CD1c-positive myeloid dendritic cell (primary cell): ENCODE measurements around the gene PRDM2.
"Not testable (repeated sequence)": the region's sequence is repeated elsewhere in the genome, so short reads cannot be mapped to it uniquely, and the experiment has no call there.

Experiments
- DNase-seq: peaks from one replicate; pipeline ENCODE4 v3.0.0-alpha.2; 2016; ENCODE audit errors: extremely low spot score

Gene PRDM2, protein sequence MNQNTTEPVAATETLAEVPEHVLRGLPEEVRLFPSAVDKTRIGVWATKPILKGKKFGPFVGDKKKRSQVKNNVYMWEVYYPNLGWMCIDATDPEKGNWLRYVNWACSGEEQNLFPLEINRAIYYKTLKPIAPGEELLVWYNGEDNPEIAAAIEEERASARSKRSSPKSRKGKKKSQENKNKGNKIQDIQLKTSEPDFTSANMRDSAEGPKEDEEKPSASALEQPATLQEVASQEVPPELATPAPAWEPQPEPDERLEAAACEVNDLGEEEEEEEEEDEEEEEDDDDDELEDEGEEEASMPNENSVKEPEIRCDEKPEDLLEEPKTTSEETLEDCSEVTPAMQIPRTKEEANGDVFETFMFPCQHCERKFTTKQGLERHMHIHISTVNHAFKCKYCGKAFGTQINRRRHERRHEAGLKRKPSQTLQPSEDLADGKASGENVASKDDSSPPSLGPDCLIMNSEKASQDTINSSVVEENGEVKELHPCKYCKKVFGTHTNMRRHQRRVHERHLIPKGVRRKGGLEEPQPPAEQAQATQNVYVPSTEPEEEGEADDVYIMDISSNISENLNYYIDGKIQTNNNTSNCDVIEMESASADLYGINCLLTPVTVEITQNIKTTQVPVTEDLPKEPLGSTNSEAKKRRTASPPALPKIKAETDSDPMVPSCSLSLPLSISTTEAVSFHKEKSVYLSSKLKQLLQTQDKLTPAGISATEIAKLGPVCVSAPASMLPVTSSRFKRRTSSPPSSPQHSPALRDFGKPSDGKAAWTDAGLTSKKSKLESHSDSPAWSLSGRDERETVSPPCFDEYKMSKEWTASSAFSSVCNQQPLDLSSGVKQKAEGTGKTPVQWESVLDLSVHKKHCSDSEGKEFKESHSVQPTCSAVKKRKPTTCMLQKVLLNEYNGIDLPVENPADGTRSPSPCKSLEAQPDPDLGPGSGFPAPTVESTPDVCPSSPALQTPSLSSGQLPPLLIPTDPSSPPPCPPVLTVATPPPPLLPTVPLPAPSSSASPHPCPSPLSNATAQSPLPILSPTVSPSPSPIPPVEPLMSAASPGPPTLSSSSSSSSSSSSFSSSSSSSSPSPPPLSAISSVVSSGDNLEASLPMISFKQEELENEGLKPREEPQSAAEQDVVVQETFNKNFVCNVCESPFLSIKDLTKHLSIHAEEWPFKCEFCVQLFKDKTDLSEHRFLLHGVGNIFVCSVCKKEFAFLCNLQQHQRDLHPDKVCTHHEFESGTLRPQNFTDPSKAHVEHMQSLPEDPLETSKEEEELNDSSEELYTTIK (N-terminal part only)

DNA sequence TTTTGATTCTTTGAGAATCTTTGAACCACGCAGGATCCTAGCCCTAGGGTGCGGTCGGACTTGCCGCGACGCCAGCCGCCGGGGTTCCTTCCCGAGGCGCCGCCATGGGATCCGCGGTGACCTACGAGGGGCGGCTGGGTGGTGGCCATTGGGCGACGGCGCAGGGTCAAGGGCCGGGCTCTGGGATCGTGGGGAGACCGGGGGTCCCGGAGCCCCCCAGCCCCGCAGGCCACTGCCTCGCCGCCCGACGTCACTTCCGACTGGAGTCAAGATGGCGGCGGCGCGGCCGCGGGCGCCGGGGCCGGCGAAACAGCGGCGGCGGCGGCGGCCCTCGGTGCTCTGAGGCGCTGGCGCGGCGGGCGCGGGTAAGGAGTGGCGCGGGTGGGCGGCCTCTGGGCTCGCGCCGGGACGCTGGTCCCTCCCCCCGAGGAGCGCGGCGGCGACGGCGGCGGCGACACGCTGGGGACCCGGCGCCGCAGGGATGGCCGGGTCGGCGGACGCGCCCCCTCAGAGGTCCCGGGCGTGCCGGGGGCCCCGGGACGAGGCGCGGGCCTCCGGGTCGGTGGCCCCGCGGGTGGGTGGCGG lies at the start of gene PRDM2:
PRDM2 (plus strand) TSS at position 253 of the 585 bp plus-strand sequence. CDS start 15,418 bp downstream, outside the sequence.
- DNase-seq = peak; percentile 77

DNA sequence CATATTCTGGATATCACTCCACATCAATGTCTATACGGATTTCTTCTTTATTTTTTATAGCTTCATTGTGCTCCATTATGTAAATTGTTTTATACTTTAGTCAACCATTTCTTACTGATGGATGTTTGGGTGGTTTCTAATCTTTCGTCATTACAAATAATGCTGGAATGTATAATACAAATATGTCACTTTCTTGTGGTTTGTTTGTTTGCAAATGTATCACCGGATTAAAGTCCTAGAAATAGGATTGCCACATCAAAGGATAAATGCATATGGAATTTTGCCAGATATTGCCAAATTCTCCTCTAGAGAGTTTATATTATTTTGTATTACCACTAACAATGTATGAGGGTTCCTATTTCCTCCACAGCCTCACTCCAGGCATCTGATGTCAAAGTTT lies 48.7 kb upstream of the PRDM2 start:
- no peak for DNase-seq

DNA sequence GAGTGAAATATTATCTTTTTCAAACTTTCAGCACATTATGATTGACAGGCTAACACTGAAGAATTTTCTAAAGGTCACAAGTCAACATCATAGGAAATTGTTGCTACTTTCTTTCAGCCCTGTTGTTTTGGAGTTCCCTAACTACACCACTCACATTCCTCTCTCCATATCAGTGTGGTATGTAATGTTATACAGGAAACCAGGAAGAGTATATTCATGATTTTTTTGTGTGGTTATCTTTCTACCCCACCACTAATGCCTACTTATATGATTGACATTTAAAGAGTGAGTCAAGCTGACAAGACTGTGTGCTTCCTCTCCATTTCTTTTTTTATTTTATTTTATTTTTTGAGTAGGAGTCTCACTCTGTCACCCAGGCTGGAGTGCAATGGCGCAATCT lies 47.8 kb upstream of the PRDM2 start:
- no peak for DNase-seq

DNA sequence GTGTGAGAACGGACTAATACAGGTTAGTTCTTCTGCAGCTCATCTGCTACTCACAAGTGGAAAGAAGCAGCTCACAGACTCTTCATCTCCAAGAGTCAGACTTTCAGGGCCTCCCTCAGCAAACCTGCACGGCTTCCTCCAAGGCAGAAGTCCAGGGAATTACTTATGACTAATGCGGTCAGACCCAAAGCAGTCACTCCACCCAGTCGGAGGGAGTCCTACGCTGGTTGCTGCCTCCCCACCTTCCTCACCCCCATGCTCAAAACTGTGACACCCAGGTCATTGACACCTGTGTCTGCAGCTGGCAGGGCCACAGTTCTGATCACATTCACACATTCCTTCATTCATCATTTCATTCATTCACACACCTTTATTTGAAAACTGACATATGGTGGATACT lies 38.4 kb upstream of the PRDM2 start:
- DNase-seq = no peak

DNA sequence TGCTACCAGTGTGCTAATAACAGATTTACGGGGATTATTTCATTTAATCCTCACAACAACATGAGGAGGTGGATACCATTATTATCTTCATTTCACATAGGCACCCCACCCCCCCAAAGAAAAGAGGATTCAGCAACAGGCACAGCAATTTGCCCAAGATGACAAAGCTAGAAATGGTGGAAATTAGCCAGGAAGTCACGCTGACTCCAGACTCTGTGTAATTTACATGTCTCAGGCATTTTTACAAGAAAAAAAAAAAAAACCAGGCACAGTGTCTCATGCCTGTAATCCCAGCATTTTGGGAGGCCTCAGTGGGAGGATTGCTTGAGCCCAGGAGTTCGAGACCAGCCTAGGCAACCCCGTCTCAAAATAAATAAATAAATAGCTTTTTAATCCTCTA lies 37.5 kb upstream of the PRDM2 start:
- DNase-seq = no peak

DNA sequence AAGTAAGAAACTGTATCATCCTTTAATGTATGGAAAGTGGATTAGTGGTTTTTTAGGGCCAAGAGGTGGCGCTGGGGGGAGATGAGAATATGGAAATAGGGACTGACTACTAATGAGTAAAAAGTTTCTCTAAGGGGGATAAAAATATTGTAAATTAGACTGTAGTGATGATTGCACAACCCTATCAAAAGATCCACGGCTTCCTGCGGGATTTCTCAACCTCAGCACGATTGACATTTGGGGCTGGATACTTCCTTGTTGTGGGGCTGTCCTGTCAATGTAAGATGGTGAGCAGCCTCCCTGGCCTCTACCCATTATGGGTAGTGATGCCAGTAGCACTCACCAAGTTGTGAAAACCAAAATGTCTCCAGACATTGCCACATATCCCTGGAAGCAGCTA lies 36.0 kb upstream of the PRDM2 start:
- DNase-seq = no peak

DNA sequence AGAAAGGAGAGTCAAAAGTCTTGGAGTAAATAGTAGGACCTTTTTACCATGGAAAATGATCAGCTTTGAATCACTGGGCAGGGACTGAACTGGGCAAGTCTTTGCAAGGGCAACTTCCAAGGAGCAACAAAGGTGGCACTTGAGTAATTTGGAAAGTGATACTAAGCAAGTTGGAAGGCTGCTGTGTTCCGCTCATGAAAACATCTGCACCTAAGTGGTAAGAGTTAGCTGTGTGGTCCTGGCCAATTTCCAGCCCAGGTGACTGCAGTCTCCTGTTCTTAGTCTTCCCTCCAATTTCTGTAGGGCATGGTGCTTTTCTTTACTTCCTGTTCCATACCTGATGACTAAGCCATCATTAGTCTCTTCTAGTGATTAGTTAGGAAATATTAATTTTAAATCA lies 35.5 kb upstream of the PRDM2 start:
- no peak for DNase-seq

DNA sequence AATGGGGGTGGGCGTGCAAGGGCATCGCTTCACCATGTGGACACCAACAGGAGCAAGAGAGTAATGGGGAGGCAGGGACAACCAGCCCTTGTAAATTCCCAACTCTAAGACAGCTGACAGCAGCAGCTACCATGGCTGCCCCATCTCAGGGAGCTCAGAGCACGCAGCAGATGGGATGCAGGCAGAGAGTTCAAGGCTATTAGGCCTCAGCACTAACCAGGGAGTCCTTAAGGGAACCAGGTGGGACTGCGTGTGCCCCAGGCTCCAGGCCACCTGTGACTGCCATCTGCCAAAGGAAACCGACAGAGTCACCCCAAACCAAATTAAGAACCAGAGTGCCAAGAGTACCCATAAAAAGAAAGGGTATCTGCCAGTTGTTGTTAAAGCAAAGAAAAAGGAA lies 33.7 kb upstream of the PRDM2 start:
- no peak for DNase-seq

DNA sequence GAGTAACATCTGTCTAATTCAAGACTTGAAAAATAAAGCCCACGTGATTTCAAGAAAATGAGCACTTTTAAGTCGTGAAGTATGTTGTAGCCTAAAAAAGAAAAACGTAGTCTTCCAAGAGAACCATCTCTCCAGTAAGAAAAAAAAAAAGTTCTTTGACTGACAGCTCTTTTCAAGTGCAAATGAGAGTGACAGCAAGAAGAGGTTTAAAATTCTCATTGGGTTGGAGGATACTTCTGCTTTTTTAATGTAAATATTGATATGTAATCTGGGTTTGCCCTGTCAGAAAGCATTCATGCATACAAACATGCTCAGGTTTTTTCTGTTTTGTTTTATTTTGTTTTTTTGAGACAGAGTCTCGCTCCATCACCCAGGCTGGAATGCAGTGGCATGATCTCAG lies 32.3 kb upstream of the PRDM2 start:
- no peak for DNase-seq

DNA sequence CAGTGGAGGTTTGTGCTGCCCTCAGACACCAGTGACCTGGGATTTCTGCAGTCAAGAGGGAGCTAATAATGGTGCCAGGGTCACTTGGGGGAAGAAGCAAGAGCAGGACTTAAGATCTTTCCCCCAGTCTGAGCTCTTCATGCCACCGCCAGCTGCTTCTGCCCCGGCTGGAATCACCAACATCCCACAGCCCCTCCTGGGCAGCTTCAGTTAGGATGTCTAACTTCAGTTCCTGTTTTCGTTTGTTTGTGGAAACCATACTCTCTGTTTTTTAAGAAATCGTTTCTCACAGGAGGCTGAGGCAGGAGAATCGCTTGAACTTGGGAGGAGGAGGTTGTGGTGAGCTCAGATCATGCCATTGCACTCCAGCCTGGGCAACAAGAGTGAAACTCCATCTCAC lies 25.6 kb upstream of the PRDM2 start:
- DNase-seq = no peak

DNA sequence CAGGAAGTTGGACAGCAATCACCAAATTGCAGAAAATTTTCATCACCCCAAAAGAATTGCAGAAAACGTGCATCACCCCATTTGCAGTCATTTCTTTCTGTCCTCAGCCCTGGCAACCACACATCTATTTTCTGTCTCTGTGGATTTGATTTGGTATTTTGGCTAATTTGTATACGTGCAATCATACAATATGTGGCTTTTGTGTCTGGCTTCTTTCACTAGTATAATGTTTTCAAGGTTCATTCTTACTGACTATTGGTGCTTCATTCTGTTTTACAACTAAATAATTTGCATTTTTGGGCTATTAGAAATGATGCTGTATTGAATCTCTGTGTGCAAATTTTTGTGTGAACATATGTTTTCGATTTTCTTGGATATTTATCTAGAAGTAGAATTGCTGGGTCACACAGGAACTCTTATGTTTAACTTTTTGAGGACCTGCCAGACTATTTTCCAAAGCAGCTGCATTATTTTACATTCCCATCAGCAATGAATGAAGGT lies 24.8 kb upstream of the PRDM2 start:
- DNase-seq = no peak

DNA sequence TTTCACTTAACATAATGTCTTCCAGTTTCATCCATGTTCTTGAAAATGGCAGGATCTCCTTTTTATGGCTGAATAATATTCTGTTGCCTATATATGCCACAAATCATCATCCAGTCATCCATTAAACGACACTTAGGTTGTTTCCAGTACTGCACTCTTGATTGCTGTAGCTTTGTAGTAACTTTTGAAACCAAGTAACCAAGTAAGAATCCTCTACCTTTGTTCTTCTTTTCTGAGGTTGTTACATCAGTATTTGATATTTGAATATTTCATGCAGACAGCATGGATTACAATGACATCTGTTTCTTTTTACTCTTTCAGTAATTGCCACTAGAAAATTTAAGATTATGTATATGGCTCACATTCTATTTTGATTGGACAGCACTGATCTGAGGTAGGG lies 22.1 kb upstream of the PRDM2 start:
- DNase-seq = no peak

DNA sequence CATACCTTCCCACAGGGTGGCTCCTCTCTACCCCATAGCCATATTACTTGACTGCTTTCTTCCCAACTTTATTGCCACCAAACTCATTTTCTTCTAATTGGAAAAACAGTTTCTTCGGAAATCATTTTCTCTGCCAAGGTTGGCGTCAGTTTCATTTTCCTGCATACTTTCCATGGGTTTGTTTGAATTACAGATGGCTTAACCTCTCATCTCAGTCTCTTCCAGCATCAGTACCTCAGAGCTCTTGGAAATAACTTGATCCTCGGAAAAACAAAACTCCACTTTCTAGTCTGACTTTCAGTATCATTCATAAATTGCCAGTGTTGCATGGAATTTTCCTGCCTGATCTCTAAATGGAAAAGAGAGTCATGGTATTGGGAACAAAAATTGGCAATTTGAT lies 20.3 kb upstream of the PRDM2 start:
- no peak for DNase-seq

DNA sequence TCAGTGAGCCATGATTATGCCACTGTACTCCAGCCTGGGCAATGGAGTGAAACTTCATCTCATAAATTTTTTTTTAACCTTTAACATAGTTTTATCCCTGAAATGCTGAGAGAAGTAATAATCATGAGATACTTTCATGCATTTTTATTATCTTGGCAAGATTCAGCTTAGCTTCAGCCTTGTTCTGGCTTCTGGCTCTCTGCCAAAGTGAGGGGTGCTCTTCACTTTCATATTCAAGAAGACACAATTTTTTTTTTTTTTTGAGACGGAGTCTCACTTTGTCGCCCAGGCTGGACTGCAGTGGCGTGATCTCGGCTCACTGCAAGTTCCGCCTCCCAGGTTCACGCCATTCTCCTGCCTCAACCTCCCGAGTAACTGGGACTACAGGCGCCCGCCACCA lies 19.4 kb upstream of the PRDM2 start:
- DNase-seq = not testable (repeated sequence)

DNA sequence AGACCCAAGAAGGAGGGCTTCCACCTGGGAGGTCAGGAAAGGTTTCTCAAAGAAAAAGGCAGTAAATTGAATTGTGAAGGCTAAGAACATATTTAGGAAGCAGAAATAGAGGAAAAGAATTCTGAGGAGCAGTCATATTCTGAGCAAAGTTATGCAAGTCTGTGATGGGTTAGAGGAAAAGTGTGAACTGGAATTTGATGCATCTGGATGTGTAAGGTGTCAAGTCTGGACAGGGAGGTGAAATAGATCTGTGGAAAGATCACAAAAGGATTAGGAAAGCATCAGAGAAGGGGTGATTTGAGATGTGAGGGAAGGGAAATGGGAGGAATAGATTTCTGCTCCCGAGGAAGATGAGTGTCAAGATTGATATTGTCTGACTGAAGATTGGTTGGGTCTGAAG lies 18.1 kb upstream of the PRDM2 start:
- no peak for DNase-seq

DNA sequence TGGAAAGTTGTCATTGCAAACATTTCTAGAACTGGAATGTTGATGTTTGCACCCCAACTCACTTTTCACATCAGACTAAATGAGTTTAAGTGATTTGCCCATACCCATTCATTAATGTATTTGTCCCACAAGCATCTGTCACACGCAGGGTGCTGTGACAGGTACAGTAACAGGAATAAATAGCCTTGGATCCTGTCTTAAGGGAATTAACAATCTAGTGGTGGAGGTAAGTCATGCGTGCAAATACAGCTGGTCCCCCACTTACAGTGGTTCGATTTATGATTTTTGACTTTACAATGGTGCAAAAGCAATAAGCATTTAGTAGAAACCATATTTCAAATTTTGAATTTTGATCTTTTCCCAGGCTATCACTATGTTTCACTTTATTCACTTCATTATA lies 17.5 kb upstream of the PRDM2 start:
- no peak for DNase-seq

DNA sequence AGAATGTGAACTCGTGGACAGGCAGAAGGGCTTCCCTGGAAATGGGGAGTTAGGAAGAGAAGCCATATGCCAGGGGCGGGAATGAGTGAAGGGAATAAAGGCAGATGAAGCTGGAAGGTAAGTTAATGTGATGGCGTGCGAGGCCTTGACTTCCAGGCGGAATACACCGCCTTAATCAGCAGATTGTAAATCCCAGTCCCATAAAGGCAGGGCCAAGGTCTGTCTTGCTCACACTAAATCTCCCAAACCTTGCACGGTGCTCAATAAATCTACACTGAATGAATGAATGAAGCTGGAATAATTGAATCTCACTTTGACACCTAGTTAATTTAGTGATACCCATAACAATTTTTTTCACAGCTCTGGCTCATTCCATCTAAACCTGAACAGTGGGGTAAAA lies 16.8 kb upstream of the PRDM2 start:
- no peak for DNase-seq

DNA sequence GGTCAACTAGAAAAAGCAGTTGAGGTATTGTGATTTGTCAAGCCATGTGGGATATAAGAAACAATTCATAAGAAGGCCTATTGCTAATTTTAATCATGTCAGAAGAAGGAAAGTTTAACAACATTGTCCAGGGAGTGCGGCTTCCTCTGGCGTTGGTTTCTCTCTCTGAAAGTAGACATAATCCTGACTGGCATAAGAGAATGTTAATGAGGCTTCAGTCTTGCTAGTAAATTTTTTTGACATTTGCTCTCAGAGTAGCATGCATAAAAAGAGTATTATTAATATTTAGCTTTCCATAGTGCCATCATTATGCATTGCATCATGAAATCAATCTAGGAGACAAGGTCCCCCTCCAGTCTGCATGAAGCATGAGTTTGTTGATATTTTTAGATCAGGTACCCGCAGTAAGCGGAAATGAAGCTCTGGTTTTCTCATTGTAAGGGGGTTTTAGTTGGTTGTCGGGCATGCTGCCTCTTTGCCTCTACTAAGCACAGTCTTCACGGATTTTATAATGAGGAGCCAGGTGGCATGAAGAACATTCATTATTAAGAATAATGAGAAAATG lies 12.8 kb upstream of the PRDM2 start:
- DNase-seq = no peak

DNA sequence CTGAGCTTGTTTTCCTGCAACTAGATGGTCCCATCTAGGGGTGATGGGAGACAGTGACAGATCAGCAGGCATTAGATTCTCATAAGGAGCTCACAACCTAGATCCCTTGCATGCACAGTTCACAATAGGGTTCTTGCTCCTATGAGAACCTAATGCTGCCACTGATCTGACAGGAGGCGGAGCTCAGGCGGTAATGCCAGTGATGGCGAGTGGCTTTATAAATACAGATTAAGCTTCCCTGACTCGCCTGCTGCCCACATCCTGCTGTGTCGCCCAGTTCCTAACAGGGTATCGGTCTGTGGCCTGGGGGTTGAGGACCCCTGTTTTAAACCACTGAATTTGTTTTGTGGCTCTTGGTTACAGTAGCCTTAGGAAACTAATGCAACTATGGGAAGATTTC lies 6.9 kb upstream of the PRDM2 start:
- not testable (repeated sequence) for DNase-seq

DNA sequence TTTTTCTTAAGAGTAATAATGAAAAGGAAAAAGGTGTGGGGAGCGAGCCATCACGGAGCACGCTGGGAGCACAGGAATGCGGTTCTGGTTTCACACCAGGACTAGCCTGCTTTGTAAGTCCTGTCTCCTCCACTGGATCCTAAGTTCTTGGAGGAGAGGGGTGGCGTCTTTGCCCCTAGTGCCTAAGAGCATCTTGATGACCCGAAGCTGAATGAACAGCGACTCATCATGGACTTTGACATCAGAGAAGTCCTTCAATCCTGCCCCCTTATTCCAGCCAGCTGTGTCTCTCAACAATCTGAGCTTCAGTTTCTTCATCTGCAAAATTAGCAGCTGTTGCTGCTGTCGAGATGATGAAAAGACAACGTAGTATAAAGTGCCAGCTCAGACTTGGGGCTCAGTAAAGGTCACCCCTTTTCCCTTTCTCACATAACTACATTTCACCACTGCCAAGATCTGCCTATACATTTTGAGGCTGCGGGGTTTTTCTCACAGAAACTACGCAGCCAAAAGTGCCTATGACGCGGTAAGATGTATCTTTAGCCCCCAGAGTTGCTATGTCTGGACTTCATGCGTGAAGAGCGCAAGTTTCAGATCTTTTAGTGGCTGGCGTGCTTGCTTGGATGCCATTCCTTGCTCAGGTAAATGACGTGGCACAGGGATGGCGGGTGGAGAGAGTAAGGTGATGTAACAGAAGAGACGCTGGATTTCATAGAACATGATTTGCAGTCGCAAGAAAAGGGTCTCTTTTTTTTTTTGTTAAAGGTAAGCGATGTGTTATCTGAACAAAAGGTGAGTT lies 4.9 kb upstream of the PRDM2 start:
- no peak for DNase-seq
